ENCODE results near the gene PSMB11.

GRCh38 chr14:23071244-23071920 lies 29.4 kb downstream of the PSMB11 start:
- TF ChIP-seq CTCF (IDR thresholded peaks at IDR 0.05) (no peak), POLR2A (IDR thresholded peaks at IDR 0.05) (no peak)
